ENCODE results near the gene NID1. TPM values are rescaled to one million over a fixed set of nuclear protein-coding genes. Genes with fewer than 3 reads are reported as not detected.

The NID1 gene
- polyA plus RNA-seq, 1 donor from 2014 or later: 0.04 TPM

DNA sequence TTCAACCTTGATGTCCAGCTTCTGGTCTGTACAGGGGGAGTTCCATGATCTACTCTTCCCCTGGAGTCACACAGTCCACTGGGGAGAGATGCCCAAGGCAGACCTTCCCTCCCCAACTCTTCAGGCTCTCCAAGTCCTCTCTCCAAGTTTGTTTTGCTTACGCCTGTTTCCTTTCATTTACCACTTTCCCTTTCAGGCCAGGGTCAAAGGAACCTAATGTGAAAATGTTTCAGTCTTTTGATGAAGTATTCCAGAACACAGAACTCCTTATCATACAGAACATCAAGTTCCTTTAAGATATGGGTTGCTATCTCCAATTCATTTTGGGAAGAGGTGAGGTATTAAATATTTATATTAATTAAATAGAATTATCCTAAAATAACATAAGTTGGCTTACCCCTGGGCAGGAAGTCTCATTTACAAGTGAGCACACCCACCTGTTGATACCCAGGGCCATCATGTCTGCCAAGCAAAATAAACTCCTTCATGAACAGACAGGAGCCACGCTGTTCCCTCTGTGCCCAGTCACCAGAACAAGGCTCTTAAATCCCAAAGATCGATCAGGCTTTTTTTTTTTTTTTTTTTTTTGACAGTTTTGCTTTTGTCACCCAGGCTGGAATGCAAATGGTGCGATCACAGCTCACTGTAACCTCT is 116.0 kb downstream of the NID1 start:
- Histone ChIP-seq H2AFZ (ENCODE audit: low read depth, low read length) (no peak overlapping the region), H4K20me1 (ENCODE audit: insufficient read depth) (no peaks in the 10 kb centered on the region)
- TF ChIP-seq, protein P1, sequence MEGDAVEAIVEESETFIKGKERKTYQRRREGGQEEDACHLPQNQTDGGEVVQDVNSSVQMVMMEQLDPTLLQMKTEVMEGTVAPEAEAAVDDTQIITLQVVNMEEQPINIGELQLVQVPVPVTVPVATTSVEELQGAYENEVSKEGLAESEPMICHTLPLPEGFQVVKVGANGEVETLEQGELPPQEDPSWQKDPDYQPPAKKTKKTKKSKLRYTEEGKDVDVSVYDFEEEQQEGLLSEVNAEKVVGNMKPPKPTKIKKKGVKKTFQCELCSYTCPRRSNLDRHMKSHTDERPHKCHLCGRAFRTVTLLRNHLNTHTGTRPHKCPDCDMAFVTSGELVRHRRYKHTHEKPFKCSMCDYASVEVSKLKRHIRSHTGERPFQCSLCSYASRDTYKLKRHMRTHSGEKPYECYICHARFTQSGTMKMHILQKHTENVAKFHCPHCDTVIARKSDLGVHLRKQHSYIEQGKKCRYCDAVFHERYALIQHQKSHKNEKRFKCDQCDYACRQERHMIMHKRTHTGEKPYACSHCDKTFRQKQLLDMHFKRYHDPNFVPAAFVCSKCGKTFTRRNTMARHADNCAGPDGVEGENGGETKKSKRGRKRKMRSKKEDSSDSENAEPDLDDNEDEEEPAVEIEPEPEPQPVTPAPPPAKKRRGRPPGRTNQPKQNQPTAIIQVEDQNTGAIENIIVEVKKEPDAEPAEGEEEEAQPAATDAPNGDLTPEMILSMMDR (IDR thresholded peaks at IDR 0.05; ENCODE audit: poor library complexity, severe bottlenecking): no peak
- TF ChIP-seq EZH2 (IDR thresholded peaks at IDR 0.05; ENCODE audit: borderline replicate concordance, insufficient read depth, low read length, poor library complexity, severe bottlenecking): no peak
- TF ChIP-seq TAF1 (IDR thresholded peaks at IDR 0.05; ENCODE audit: low read depth): no peak
- TF ChIP-seq RAD21 (conservative IDR thresholded peaks at IDR 0.05): no peak
- TF ChIP-seq SMC3 (conservative IDR thresholded peaks at IDR 0.05; ENCODE audit: poor library complexity): no peak

DNA sequence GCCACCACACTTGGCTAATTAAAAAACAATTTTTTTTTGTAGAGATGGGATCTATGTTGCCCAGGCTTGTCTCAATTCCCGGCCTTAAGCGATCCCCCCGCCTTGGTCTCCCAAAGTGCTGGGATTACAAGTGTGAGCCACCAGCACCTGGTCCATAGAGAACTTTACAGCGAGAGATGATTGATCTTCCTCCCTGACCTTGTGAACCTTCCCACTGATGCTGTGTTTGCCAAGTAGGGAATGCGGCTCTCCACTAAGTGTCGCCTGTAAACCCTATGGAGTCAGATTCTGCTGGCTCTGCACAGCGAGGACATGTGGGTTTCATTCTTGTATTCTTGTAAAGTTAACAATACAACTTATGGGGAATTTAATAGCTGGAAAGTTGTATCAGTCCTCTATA is 116.9 kb downstream of the NID1 start:
- Histone ChIP-seq H3K27me3 (ENCODE audit: insufficient read depth, low read depth, low read length) (no peaks in the 10 kb centered on the region), H3K9me2 (ENCODE audit: insufficient read depth, low read length) (no peaks in the 10 kb centered on the region), H3K36me3 (ENCODE audit: insufficient read depth, low read length) (no peaks in the 10 kb centered on the region), H3K9ac (ENCODE audit: low read length) (no peak overlapping the region), H3K4me3 (ENCODE audit: low read length) (no peak overlapping the region), H3K27ac (ENCODE audit: low read length) (no peak overlapping the region), H2AFZ (ENCODE audit: low read depth, low read length) (no peak overlapping the region), H3K4me2 (ENCODE audit: low read length) (no peak overlapping the region), H3K9me3 (ENCODE audit: low read length) (no peaks in the 10 kb centered on the region), H4K20me1 (ENCODE audit: insufficient read depth) (no peaks in the 10 kb centered on the region), H3F3A (ENCODE audit: insufficient read depth, low read length, poor library complexity, severe bottlenecking) (no peaks in the 10 kb centered on the region), H3K79me2 (replicated peaks; ENCODE audit: insufficient read depth, low read length) (no peaks in the 10 kb centered on the region)
- no peak for TF ChIP-seq POLR2AphosphoS5 (IDR thresholded peaks at IDR 0.05)
- TF ChIP-seq, protein P1 (IDR thresholded peaks at IDR 0.05; ENCODE audit: poor library complexity, severe bottlenecking): no peak
- TF ChIP-seq MXI1 (conservative IDR thresholded peaks at IDR 0.05; ENCODE audit: poor library complexity, severe bottlenecking): no peak
- no peak for TF ChIP-seq TAF1 (IDR thresholded peaks at IDR 0.05; ENCODE audit: low read depth)
- no peak for TF ChIP-seq REST (IDR thresholded peaks at IDR 0.05; ENCODE audit: borderline replicate concordance)
- TF ChIP-seq RAD21 (conservative IDR thresholded peaks at IDR 0.05): no peak
- no peak for TF ChIP-seq SMC3 (conservative IDR thresholded peaks at IDR 0.05; ENCODE audit: poor library complexity)
- TF ChIP-seq EP300 (conservative IDR thresholded peaks at IDR 0.05; ENCODE audit: poor library complexity, severe bottlenecking): no peak
- TF ChIP-seq EZH2 (IDR thresholded peaks at IDR 0.05; ENCODE audit: borderline replicate concordance, insufficient read depth, low read length, poor library complexity, severe bottlenecking): no peak

More for the DNA sequence above, 116.0 kb downstream of the NID1 start:
- H3K36me3 ChIP-seq (ENCODE audit: insufficient read depth, low read length): no peaks in the 10 kb centered on the region
- H3K9ac ChIP-seq (ENCODE audit: low read length): no peak overlapping the region
- no peaks in the 10 kb centered on the region for H3K9me2 ChIP-seq (ENCODE audit: insufficient read depth, low read length)
- no peak overlapping the region for H3K4me3 ChIP-seq (ENCODE audit: low read length)
- no peak overlapping the region for H3K27ac ChIP-seq (ENCODE audit: low read length)
- H3F3A ChIP-seq (ENCODE audit: insufficient read depth, low read length, poor library complexity, severe bottlenecking): no peaks in the 10 kb centered on the region
- no peaks in the 10 kb centered on the region for H3K9me3 ChIP-seq (ENCODE audit: low read length)
- H3K27me3 ChIP-seq (ENCODE audit: insufficient read depth, low read depth, low read length): no peaks in the 10 kb centered on the region
- H3K4me2 ChIP-seq (ENCODE audit: low read length): no peak overlapping the region
- H3K79me2 ChIP-seq (replicated peaks; ENCODE audit: insufficient read depth, low read length): no peaks in the 10 kb centered on the region
